Endometrial microvascular endothelial cells (primary cell): Measurements from ENCODE around the gene LRRTM4. TPM values are rescaled to one million over a fixed set of nuclear protein-coding genes. Genes with fewer than 3 reads are reported as not detected.

Source experiments
- in situ Hi-C: cut with HindIII; loops from 2 replicates; pipeline ENCODE4 v1.10.0; 2017; ENCODE audit warnings: low sequenced_read_pairs, low pct_unique_long_range_greater_than_20kb; ENCODE audit errors: inconsistent ontology term
- total RNA-seq: library from RNA; depleted of rRNA; stranded (reverse); fragments of >200 nt; gene quantifications from one replicate; pipeline ENCODE4 v1.2.3, GENCODE V29; 2015; ENCODE audit errors: inconsistent ontology term

LRRTM4 gene
- total RNA-seq, 1 donor from 2014 or later, result not detected

DNA sequence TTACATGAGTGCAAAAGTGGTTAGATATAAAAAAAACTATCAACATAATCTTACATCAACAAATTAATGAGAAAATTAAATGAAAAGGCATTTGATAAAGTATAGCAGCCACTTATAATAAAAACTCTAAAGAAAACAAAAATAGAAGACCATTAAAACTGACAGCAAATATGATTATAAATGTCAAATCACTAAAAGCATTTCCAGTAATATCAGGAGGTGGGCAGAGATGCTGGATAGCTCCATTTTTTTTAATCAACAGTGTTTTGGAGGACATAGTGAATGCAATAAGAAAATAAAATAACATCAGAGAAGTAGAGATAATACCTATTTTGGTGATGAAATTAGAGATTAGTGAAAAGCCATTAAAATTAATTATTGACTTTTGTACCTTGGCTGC is 173.4 kb downstream of the LRRTM4 start:
- in situ Hi-C loops, result no loop called here

DNA sequence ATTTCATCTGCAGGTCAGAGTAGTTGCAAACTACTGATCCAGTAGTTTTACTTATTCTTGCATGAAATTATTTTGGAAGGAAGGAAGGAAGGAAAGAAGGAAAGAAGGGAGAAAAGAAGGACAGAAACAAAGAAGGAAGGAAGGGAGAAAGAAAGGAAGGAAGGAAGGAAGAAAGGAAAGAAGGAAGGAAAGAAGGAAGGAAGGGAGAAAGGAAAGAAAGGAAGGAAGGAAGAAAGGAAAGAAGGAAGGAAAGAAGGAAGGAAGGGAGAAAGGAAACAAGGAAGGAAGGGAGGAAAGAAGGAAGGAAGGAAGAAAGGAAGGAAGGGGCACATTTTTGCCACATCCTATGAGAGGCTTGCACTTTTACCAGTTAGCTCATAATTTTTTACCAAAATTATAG is 186.2 kb downstream of the LRRTM4 start:
- in situ Hi-C loops, result no loop called here

DNA sequence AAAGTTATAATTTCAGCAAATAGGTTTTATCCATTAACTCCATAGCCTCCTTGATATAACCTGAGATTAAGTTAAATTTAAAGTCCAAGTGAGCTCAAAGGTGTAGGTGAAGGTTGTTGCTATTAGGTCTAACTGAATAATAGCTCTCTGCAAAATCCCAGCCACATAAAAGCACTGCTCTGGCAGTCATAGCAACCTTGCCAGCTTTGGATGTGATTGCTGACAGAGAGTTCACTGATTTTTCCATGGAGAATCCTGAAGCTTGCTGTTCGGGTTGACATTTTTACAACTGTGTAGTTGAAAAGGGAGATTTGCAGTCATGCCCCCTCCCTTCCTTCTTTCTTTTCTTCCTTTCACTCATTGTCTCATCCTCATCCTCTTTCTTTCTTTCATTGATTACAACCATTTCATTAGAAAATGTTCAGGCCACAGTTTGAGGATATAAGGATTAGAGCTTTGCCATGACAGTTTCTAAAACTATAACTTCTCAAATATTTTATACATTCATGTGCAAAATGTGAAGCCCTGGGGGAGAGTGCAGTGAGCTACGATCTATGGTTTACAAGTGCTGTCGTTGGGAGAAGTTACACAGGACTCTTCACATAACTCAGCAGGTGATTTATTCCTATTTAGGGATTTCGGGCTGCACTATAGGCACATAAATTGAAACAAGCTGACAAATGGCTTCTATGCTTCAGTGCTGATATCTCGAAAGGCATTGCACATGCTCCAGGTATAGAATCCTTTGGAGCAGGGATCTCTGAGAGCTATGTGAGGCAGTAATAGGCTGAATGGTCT is 193.8 kb downstream of the LRRTM4 start:
- in situ Hi-C loops, result no loop called here

DNA sequence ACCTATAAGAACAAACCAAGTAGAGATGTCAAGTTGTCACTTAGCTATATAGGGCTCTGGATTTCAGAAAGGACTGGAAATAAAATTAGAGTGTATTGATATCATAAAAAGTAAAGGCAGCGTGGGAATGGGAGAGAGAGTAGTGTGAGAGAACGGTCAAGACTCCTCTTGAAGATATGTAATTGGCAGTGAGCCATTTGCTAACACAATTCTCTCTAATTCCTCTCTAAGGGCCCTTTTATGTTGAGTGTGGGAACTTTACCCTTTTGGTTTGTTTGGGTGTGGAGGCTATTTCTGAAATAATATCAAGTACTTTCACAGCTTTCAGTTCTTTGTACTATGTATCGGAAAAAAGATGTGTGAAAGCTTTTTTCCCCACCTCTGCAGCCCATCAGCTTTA is 196.8 kb downstream of the LRRTM4 start:
- in situ Hi-C loops, result no loop called here

DNA sequence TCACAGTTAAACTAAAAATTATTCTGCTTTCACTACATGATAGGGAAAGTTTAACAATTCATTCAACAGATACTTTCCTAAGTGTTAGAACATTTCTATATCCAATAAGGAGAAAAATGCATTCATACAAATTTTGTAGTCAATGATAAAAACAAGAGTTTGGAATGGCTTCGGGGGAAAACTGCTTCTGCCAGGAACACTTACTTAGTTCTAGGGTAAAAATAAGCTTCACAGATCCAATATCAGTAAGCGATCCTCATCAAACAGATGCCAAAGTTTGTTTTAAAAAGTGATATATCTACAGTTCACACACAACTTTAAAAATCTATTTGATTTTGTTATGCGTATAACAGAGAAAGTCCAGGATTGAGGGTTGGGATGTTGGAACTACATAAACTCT is 199.7 kb downstream of the LRRTM4 start:
- in situ Hi-C loops, result no loop called here

DNA sequence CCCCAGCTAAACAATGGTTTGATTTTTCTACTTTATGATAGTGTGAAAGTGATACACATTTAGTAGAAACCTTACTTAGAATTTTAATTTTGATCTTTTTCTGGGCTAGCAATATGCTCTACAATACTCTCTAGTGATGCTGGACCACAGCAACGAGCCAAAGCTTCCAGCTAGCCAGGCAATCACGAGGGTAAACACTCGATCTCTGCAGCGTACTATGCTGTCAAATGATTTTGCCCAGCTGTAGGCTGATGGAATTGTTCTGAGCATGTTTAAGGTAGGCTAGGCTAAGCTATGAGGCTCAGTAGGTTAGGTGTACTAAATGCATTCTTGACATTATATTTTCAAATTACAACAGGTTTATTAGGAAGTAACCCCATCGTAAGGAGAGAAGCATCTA is 207.5 kb downstream of the LRRTM4 start:
- in situ Hi-C loops, result no loop called here

DNA sequence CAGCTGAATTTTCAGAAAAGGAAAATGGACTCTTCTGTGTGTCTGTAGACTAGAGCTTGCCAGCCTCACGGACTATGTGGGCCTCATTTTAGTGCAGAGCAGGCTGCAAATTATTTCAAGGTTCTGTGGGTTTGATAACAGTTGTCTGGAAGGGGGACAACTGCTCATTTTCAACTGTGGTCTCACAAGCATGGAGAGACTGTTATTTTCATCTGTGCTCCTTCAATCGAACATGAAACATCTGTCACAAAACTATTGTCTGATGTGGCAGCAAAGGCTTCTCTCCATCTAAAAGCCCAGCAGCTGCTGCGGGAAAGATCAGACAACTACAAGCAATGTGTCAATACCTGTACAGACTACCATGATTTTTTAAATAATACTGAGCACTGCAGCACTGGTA is 211.8 kb downstream of the LRRTM4 start:
- in situ Hi-C loops, result no loop called here

DNA sequence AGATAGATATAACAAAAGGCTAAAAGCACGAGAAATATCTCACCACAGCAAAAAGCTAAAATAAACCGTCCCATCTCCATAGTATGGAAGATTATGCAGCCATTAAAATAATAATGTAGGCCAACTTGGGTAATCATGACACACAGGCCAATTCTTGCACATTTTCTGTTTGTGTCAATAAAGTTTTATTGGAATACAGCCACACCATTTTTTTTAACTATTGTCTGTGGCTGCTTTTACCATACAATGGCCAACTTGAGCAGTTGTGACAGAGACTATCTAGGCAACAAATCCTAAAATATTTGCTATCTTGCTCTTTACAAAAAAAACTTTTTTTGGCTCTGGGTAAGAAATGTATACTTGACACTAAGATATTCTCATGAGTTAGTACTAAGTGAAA is 212.5 kb downstream of the LRRTM4 start:
- in situ Hi-C loops, result no loop called here

DNA sequence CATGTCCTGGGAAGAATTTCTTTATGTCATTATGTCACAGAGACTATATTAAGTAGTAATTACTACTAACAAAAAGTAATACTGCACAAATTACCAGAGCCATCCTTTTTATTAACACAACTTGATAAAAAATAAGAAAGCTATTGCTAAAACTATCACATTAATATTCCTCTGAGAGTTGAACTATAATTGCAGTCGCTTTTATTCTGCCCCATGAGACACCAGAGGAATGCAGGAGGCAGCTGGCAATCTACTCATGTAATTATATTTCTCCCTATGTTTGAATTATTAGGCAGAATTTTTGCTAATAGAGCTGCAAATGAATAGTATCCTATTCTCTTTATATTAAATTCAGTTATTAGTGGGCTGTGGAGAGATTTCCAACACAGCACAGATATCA is 220.7 kb downstream of the LRRTM4 start:
- in situ Hi-C loops, result no loop called here

DNA sequence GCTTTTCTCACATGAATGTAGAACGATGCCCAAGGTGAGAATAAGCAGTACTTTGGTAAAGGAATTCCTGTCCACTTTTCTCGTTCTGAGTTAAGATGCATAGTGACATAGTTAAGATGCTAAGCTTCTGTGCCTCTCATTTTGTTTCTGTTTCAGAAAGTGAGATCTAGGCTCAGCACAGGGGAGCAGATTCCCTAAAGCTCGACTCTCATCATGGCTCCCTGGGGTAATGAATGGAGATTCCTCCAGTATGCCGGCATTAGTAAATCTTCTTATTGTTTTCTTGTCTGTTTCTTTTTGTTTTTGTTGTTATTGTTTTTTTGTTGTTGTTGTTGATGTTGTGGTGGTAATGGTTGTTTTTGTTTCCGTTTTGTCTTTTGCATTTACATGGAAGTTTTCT is 225.4 kb downstream of the LRRTM4 start:
- in situ Hi-C loops, result no loop called here

DNA sequence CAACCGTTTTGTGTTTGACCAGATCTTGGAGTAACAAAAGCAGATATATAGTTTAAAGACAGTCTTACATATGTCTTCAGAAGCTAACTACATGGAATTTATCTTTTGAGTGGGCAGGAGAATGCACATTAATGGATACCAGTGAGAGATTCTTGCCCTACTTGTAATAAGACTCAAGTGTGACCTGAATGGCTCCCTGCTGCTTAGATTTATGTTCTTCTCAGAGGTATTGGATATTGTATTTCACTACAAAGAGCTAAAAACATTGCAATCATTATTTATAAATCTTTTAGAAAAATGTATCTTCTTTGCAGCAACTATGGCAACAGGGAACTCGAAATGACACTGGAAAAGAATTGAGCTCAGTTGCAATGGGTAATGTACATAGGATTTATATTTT is 227.7 kb downstream of the LRRTM4 start:
- in situ Hi-C loops, result no loop called here

DNA sequence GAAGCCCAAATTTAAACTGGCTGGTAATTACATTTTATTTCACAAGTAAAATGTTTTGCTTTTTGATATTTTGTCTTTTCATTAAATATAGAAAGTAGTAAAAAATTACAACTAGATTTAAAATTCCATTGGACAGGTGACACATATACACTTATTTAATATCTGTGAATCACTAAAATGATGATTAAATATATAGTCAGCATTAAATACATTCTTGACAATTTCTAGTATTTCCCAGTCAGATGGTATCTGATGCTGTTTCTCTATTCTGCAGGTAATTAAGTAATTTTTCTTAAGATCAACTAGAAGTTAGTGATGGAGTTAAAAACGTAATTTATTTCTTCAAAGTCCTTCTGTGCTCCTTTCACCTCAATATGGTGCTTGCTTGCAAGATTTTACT is 237.8 kb downstream of the LRRTM4 start:
- in situ Hi-C loops, result no loop called here

DNA sequence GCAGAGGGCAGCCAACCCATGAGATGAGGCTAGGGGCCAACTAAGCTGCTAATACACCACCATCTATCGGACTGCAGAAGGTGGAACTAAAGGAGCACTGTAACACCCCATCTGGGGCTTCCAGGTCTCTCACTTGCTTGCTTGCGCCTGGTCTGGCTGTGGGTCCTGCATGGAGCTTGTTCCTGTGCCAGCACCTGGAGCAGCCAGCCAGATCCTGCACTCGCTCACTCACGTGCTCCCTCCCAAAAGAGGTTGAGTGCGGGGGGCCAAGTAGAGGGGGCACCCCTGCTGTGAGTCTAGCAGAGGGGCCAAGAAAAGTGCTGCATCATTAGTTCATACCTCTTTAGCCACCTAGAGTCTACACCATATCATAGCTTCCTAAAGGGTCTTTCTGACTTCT is 250.9 kb downstream of the LRRTM4 start:
- in situ Hi-C loops, result no loop called here

DNA sequence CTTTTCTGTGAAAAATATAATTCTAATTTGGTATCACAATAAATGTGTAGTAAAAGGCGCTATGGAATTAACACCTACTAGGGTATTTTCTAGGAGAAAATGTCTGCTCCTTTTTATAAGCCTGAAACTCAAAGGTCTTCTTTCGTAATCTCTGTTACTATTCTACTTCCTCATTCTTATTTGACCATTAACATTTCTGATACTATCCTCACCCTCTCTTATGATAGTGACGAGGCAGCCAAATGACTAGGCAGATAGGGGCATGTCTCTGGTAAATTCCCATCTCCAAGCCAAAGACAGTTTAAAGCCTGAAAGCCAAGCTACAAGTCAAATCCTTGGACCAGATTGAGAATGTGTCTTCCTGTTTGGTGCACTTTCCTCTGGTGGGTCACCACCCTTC is 251.7 kb downstream of the LRRTM4 start:
- in situ Hi-C loops, result no loop called here

DNA sequence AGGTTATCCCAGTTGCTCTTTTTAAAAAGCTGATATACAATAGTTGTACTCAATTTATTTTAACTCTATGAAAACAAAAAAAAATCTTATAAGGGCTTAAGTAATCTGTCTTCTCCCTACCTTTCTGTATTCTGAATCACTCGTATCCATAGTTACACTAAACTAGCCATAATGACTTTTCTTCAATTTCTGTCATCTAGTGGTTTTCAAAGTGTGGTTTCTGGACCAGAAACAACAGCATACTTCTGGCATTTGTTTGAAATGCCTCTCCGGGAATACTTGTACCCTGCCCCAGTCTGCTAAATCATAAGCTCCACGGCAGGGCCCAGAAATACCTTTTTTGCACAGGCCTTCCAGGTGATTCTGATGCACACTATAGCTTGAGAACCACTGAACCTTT is 253.6 kb downstream of the LRRTM4 start:
- in situ Hi-C loops, result no loop called here

DNA sequence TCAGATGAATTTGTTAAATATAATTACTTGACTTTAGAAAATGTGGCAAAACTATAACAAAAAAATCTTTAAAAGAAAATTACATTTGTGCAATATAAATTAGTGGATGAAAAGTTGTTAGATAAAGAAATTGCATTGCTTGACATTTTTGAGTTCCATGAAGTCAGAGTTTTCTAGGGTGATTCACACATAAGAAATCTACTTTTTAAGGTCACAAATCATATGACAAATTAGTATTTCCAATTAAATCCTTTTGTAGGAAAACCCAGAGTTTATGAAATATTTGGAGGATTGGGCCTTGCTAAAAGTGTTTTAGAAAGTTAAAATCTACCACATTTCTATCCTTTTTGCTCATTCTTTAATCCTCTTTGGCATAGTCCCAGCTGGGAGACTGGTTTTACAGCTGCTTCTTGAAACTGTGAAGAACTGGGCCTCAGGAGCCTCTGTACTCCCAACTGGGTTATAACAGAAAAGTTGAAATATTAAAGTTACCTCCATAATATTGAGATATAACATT is 289.2 kb downstream of the LRRTM4 start:
- in situ Hi-C loops, result no loop called here

DNA sequence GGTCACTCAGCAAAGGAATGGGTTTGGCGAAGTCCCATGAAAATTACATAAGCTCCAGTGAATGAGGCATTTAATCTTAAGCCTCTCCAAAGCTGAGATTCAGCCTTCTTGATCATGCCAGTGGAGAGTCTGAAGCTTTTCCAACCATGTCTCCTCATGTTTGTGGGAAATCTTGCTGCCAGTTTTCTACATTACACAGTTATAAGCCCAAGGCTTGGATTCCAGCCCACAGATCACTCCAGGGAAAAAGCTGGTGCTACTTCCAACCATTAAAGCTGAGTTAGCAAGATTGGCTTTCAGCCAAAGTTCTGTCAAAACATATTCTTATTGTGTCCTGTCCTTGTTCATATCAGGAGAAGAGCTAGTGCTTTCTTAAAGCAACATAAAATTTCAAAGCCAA is 293.8 kb downstream of the LRRTM4 start:
- in situ Hi-C loops, result no loop called here

DNA sequence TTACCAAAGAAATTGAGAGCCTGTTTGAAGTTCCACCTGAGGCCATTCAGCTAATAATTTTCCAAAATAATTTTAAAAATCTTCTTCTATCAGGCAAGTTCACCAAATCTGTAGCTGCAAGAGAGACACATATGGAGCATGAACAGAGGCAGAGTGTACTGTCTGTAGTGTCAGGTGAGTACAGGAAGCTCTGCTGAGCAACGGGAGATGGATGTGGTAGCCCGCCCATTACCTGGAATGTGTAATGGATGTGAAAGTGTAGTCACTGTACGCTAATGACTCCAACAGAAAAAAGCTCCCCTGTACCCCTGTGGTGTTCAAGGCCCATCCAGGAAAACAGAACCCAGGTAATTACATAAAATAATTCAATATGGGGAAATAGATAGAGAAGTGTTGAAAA is 311.5 kb downstream of the LRRTM4 start:
- in situ Hi-C loops, result no loop called here

DNA sequence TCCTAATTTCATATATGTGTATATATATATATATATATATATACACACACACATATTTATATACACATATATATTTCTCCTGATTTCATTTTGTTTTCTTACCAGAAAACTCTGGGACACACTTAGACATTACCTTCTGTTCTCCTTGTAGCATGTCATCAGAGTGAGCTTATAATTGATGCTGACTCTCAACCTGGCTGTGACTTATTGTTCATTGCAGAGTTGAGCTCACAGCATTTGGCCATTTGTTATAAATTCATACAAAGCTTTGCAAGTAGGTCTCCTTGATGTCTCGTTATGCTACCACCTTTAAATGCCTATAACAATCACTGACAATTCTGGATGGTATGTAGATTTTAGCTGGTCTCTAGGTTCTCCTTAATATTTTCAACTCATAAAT is 314.8 kb downstream of the LRRTM4 start:
- in situ Hi-C loops, result no loop called here

DNA sequence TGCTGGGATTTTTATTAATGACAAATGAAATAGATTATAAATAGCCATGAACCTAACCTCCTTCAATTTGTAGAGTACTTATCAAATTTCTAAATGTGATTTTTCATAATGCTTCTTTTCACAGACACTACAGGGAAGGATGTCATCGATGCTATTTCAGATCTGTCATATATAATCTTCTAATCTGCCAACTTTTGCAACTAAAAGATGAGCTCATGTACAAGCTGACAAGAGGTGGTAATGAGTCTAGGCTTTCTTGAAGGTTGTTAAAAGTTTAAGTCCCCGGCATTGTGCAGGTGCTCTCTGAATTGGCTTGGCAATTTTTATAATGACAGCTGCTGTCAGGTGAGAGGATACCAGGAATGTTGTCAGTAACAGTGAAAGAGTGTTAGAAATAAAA is 320.4 kb downstream of the LRRTM4 start:
- in situ Hi-C loops, result no loop called here

DNA sequence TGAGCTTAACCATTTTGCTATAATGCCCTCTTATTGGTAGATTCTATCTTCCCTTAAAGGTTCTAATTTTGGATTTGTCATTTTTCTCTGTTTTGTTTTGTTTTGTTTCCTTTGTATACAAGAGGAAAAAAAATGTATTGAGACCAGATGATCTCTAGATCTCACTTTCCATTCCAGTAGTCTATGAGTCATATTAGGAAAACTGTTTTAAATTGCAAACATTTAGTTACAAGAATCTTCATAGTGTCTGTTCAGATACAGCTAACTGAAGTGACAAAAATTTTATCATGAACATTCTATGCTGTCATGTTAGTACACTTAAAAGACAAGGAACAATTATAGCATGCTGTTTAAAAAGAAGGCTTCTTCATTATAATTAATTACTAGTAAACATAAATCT is 322.8 kb downstream of the LRRTM4 start:
- in situ Hi-C loops, result no loop called here
